Kidney (tissue), 14 donors: ENCODE measurements around the gene LRRC8E. TPM values are rescaled to one million over a fixed set of nuclear protein-coding genes. Genes with fewer than 3 reads are reported as not detected.

Experiments
- DNase-seq, 5 donors: peaks; one replicate each; pipeline ENCODE4 v3.0.0-alpha.2; 2013 to 2020
- FAIRE-seq: peaks from 2 replicates; lab custom pipeline; 2012; peaks lifted over from hg19 to GRCh38; lab: Jason Lieb, UNC
- H3K27ac ChIP-seq, 2 donors: one replicate each; pipeline ENCODE4 v1.7.0; 2013; ENCODE audit warnings: low read depth in 2 of 2, low read length in 2 of 2, inconsistent platforms in 1 of 2
- H3K27me3 ChIP-seq: one replicate; pipeline ENCODE4 v1.7.1; 2013; ENCODE audit warnings: low read length, inconsistent platforms; ENCODE audit not compliant: control insufficient read depth, insufficient read depth
- H3K36me3 ChIP-seq, 3 donors: one replicate each; pipeline versions ENCODE4 v1.7.0 to v1.7.1; 2013; ENCODE audit warnings: low read length in 3 of 3, control low read depth in 1 of 3, inconsistent platforms in 1 of 3; ENCODE audit not compliant: insufficient read depth in 3 of 3, control insufficient read depth in 2 of 3
- H3K4me1 ChIP-seq, 3 donors: one replicate each; pipeline versions ENCODE4 v1.7.0 to v1.7.1; 2013; ENCODE audit warnings: low read length in 3 of 3, inconsistent platforms in 1 of 3, low read depth in 1 of 3; ENCODE audit not compliant: control insufficient read depth in 2 of 3, insufficient read depth in 2 of 3
- H3K4me3 ChIP-seq, 3 donors: one replicate each; pipeline versions ENCODE4 v1.7.0 to v1.8.1; 2013; ENCODE audit warnings: low read length in 3 of 3, control low read depth in 1 of 3, inconsistent platforms in 1 of 3
- H3K9ac ChIP-seq, 3 donors: one replicate each; pipeline versions ENCODE4 v1.7.0 to v1.7.1; 2013; ENCODE audit warnings: low read length in 3 of 3, control low read depth in 1 of 3, inconsistent platforms in 1 of 3
- H3K9me3 ChIP-seq, 3 donors: one replicate each; pipeline versions ENCODE4 v1.7.0 to v1.7.1; 2013; ENCODE audit warnings: low read length in 3 of 3, control low read depth in 1 of 3, inconsistent platforms in 1 of 3; ENCODE audit not compliant: control insufficient read depth in 2 of 3, insufficient read depth in 1 of 3
- CTCF ChIP-seq: IDR thresholded peaks from 3 replicates; pipeline ENCODE4 v1.5.1; 2012; ENCODE audit warnings: mild to moderate bottlenecking, moderate library complexity, borderline replicate concordance; ENCODE audit not compliant: insufficient read depth; ENCODE audit errors: extremely low read depth
- intact Hi-C: fragments of 100-400 bp; cut with DNase I; formaldehyde crosslinking; loops from one replicate; pipeline ENCODE4 v1.11.1; 2022
- polyA plus RNA-seq: library from polyadenylated mRNA; stranded (reverse); fragments of 350-450 nt; fragmentation: Illumina TruSeq; extraction: RNeasy Lipid Tissue Mini Kit (QIAGEN cat#74804); gene quantifications from one replicate; pipeline ENCODE4 v1.2.3, GENCODE V29; 2014; ENCODE audit warnings: low read depth, low replicate concordance; ENCODE audit not compliant: insufficient read depth
- total RNA-seq: library from RNA; stranded (reverse); fragmentation: NEBNext Ultra II Directional; extraction: Animal tissue kit (Norgen Biotek cat#: 25700); gene quantifications from one replicate; pipeline ENCODE4 v1.2.1, GENCODE V29; 2021
- donor health status: control.
- donor health status: control.
- donor health status: control.
- donor health status: control.
- donor health status: control.
- donor health status: DM: yes; HTN: yes; CAD: no.
- donor health status: Normal renal cell carcinoma (clear cell type).

Gene LRRC8E
- total and polyA plus RNA-seq, 2 donors from 2014 or later = 2.2 to 9.1 TPM

GRCh38 chr19:7923295-7924191, 35.2 kb downstream of the LRRC8E start:
- Histone ChIP-seq H3K27me3 (peaks cover 3% of the 10 kb centered on the region), H3K4me1 (peaks cover 0 to 31% (median 11%) of the 10 kb centered on the region in 3 donors), H3K9me3 (no peaks in the 10 kb centered on the region), H3K27ac (no peak overlapping the region), H3K4me3 (no peak overlapping the region), H3K9ac (no peak overlapping the region), H3K36me3 (peaks cover 0 to 11% (median 0%) of the 10 kb centered on the region in 3 donors)
- intact Hi-C loops = no loop called here
- DNase-seq (peak in 2 of 5 donors; percentile 72 to 77), FAIRE-seq (no peak)
- TF ChIP-seq CTCF = no peak

- no peak overlapping the region for H3K4me3 ChIP-seq
Observed at GRCh38 chr19:7924241-7924640, 35.9 kb downstream of the LRRC8E start.

GRCh38 chr19:7924651-7925170, 36.4 kb downstream of the LRRC8E start:
- TF ChIP-seq CTCF = no peak
- Histone ChIP-seq H3K27me3 (no peaks in the 10 kb centered on the region), H3K4me3 (no peak overlapping the region), H3K4me1 (peaks cover 0 to 33% (median 11%) of the 10 kb centered on the region in 3 donors), H3K36me3 (peaks cover 0 to 11% (median 0%) of the 10 kb centered on the region in 3 donors), H3K9ac (no peak overlapping the region), H3K9me3 (no peaks in the 10 kb centered on the region), H3K27ac (no peak overlapping the region)
- DNase-seq (peak in 1 of 5 donors; percentile 81), FAIRE-seq (no peak)
- intact Hi-C loops = no loop called here

More at GRCh38 chr19:7924241-7924640, 35.9 kb downstream of the LRRC8E start:
- intact Hi-C loops = no loop called here
- H3K27me3 ChIP-seq = no peaks in the 10 kb centered on the region
- no peak for DNase-seq
- H3K27ac ChIP-seq = no peak overlapping the region
- no peak for TF ChIP-seq CTCF
- peaks cover 0 to 35% (median 11%) of the 10 kb centered on the region in 3 donors for H3K4me1 ChIP-seq
- no peaks in the 10 kb centered on the region for H3K9me3 ChIP-seq
- FAIRE-seq = no peak
- no peak overlapping the region for H3K9ac ChIP-seq
- peaks cover 0 to 11% (median 0%) of the 10 kb centered on the region in 3 donors for H3K36me3 ChIP-seq
